HCT116 (cell line): ENCODE measurements around the gene UNKL. TPM values are rescaled to one million over a fixed set of nuclear protein-coding genes. Genes with fewer than 3 reads are reported as not detected.

Experiments
- ATAC-seq: fragments of 200-7000 bp; cut with Tn5 transposase; 2 replicates; pipeline ENCODE4 v1.9.1; 2020; ENCODE audit warnings: mild to moderate bottlenecking, moderate library complexity
- BruUV-seq: library from RNA; stranded (reverse); fragments of 400-500 nt; replicated peaks from 2 replicates; lab custom pipeline; 2021; lab: Mats Ljungman, UMichigan
- CTCF ChIA-PET: fragments of 300-600 bp; sonication (Branson Sonifier 250); formaldehyde crosslinking; loops from one replicate; lab custom pipeline; 2021; ENCODE audit warnings: antibody characterized with exemption; lab: Charles Lee
- POLR2A ChIA-PET: fragments of 300-600, 350-600 bp; sonication (Branson Sonifier 250); formaldehyde crosslinking; loops from one replicate; lab custom pipeline; 2021; ENCODE audit warnings: antibody characterized with exemption; lab: Charles Lee
- RAD21 ChIA-PET, 2 experiments: fragments of 300-600 bp; sonication (Branson Sonifier 250); formaldehyde crosslinking; loops; one replicate each; lab custom pipeline; 2023; ENCODE audit warnings: low total read pairs in 2 of 2; ENCODE audit not compliant: uncharacterized antibody in 2 of 2, unreplicated experiment in 2 of 2, low non-redundant PET in 1 of 2; lab: Charles Lee
- DNase-seq: peaks from one replicate; pipeline ENCODE4 v3.0.0-alpha.2; 2010; ENCODE audit warnings: low read depth, low spot score
- H2AFZ ChIP-seq: fragments of 200-600 bp; shearing (Covaris generic), sonication (generic); 2 replicates; pipeline ENCODE4 v1.6.1; 2017; ENCODE audit warnings: low read depth, mixed run types, mixed read lengths, antibody characterized with exemption, low read length; ENCODE audit not compliant: poor library complexity, severe bottlenecking
- H3K27ac ChIP-seq: 2 replicates; pipeline ENCODE4 v1.5.1; 2012; ENCODE audit warnings: low read depth, low read length
- H3K27me3 ChIP-seq: fragments of 200-600 bp; sonication (generic); 2 replicates; pipeline ENCODE4 v1.6.1; 2016; ENCODE audit warnings: mixed run types, low read length, mixed read lengths; ENCODE audit not compliant: insufficient read depth
- H3K36me3 ChIP-seq, 2 experiments: fragments of 200-500 bp in 1 of 2; fragments of 200-600 bp in 1 of 2; sonication (Bioruptor generic) in 1 of 2; sonication (generic) in 1 of 2; 2 replicates each; pipeline versions ENCODE4 v1.5.1 to v1.6.1; 2014 to 2016; ENCODE audit warnings: low read length in 2 of 2, inconsistent platforms in 1 of 2, mixed read lengths in 1 of 2, mixed run types in 1 of 2; ENCODE audit not compliant: insufficient read depth in 2 of 2, control insufficient read depth in 1 of 2
- H3K4me1 ChIP-seq, 2 experiments: fragments of 200-600 bp in 1 of 2; sonication (generic) in 1 of 2; 2 replicates each; pipeline versions ENCODE4 v1.5.1 to v1.6.1; 2012 to 2017; ENCODE audit warnings: low read length in 2 of 2, inconsistent platforms in 1 of 2, mild to moderate bottlenecking in 1 of 2, mixed read lengths in 1 of 2, mixed run types in 1 of 2, moderate library complexity in 1 of 2; ENCODE audit not compliant: insufficient read depth in 2 of 2, control insufficient read depth in 1 of 2
- H3K4me2 ChIP-seq: fragments of 200-600 bp; sonication (generic); 2 replicates; pipeline ENCODE4 v1.6.1; 2017; ENCODE audit warnings: mixed run types, low read length, mixed read lengths
- H3K4me3 ChIP-seq, 2 experiments: fragments of 200-600 bp in 1 of 2; sonication (generic) in 1 of 2; replicated peaks in 1 of 2; 2 replicates each; pipeline ENCODE4 v1.5.1; 2011 to 2016; ENCODE audit warnings: low read length in 2 of 2, control low read depth in 1 of 2, low read depth in 1 of 2, mild to moderate bottlenecking in 1 of 2, mixed read lengths in 1 of 2, mixed run types in 1 of 2
- H3K79me2 ChIP-seq: fragments of 200-600 bp; sonication (generic); 2 replicates; pipeline ENCODE4 v1.6.1; 2017; ENCODE audit warnings: mild to moderate bottlenecking, mixed run types, low read length, moderate library complexity, mixed read lengths; ENCODE audit not compliant: insufficient read depth
- H3K9ac ChIP-seq: fragments of 200-600 bp; sonication (generic); 2 replicates; pipeline ENCODE4 v1.6.1; 2016; ENCODE audit warnings: low read length, mixed read lengths
- H3K9me2 ChIP-seq: fragments of 200-600 bp; sonication (generic), shearing (Covaris generic); 2 replicates; pipeline ENCODE4 v1.6.1; 2017; ENCODE audit warnings: mixed run types, mild to moderate bottlenecking, moderate library complexity; ENCODE audit not compliant: insufficient read depth
- H3K9me3 ChIP-seq, 2 experiments: fragments of 200-500 bp in 1 of 2; fragments of 200-600 bp in 1 of 2; sonication (Bioruptor generic) in 1 of 2; sonication (generic) in 1 of 2; 2 replicates each; pipeline ENCODE4 v1.6.1; 2014 to 2017; ENCODE audit warnings: low read length in 2 of 2, mixed read lengths in 2 of 2, inconsistent platforms in 1 of 2, low read depth in 1 of 2, mild to moderate bottlenecking in 1 of 2, mixed run types in 1 of 2, moderate library complexity in 1 of 2; ENCODE audit not compliant: control insufficient read depth in 1 of 2, insufficient read depth in 1 of 2
- H4K20me1 ChIP-seq: fragments of 200-600 bp; sonication (generic), shearing (Covaris generic); 2 replicates; pipeline ENCODE4 v1.6.1; 2017; ENCODE audit warnings: mixed run types, mild to moderate bottlenecking, moderate library complexity; ENCODE audit not compliant: insufficient read depth
- ATF3 ChIP-seq: IDR thresholded peaks from 2 replicates; pipeline ENCODE4 v1.6.1; 2012
- CEBPB ChIP-seq: IDR thresholded peaks from 2 replicates; pipeline ENCODE4 v1.6.1; 2012; ENCODE audit warnings: low read depth
- EGR1 ChIP-seq: IDR thresholded peaks from 2 replicates; pipeline ENCODE4 v1.6.1; 2012; ENCODE audit warnings: low read depth
- ELF1 ChIP-seq: IDR thresholded peaks from 2 replicates; pipeline ENCODE4 v1.6.1; 2012; ENCODE audit warnings: low read depth, borderline replicate concordance
- EZH2 ChIP-seq: fragments of 200-600 bp; sonication (generic); IDR thresholded peaks from 2 replicates; pipeline ENCODE4 v1.6.1; 2017; ENCODE audit warnings: antibody characterized with exemption, mixed run types
- FOSL1 ChIP-seq: IDR thresholded peaks from 2 replicates; pipeline ENCODE4 v1.6.1; 2012; ENCODE audit warnings: low read depth
- JUND ChIP-seq: IDR thresholded peaks from 2 replicates; pipeline ENCODE4 v1.6.1; 2012
- POLR2A ChIP-seq: IDR thresholded peaks from 2 replicates; pipeline ENCODE4 v1.7.0; 2011; ENCODE audit warnings: borderline replicate concordance; ENCODE audit not compliant: insufficient read depth, insufficient read length; ENCODE audit errors: extremely low read depth
- POLR2AphosphoS5 ChIP-seq: IDR thresholded peaks from 2 replicates; pipeline ENCODE4 v1.6.1; 2011; ENCODE audit warnings: mild to moderate bottlenecking, low read depth, low read length, moderate library complexity
- RAD21 ChIP-seq: IDR thresholded peaks from 2 replicates; pipeline ENCODE4 v1.6.1; 2012; ENCODE audit warnings: low read depth, mild to moderate bottlenecking
- SP1 ChIP-seq: IDR thresholded peaks from 2 replicates; pipeline ENCODE4 v1.6.1; 2012; ENCODE audit warnings: low read depth
- YY1 ChIP-seq: IDR thresholded peaks from 2 replicates; pipeline ENCODE4 v1.6.1; 2011; ENCODE audit warnings: low read length, low read depth, moderate library complexity, mild to moderate bottlenecking; ENCODE audit not compliant: insufficient replicate concordance; ENCODE audit errors: extremely low read depth
- ZNF274 ChIP-seq: fragments of 200-500 bp; sonication (Bioruptor generic); IDR thresholded peaks from 2 replicates; pipeline ENCODE4 v1.6.1; 2014; ENCODE audit warnings: mild to moderate bottlenecking, low read depth, low read length, inconsistent platforms
- intact Hi-C: fragments of 100-400 bp; cut with micrococcal nuclease; formaldehyde crosslinking; loops from 2 replicates; pipeline ENCODE4 v1.10.0; 2022
- total RNA-seq: library from RNA; stranded (reverse); gene quantifications from one replicate; pipeline ENCODE4 v1.2.1, GENCODE V29; 2021; ENCODE audit not compliant: unreplicated experiment
- TF ChIP-seq, protein P1 (sequence below): IDR thresholded peaks from 2 replicates; pipeline ENCODE4 v1.6.1; 2011; ENCODE audit warnings: mild to moderate bottlenecking, low read length, moderate library complexity; ENCODE audit not compliant: insufficient replicate concordance; ENCODE audit errors: extremely low read depth
- TF ChIP-seq, protein P2 (sequence below): IDR thresholded peaks from 2 replicates; pipeline ENCODE4 v1.6.1; 2012; ENCODE audit warnings: low read depth
- TF ChIP-seq, protein P3 (sequence below), 3 experiments: fragments of 200-600 bp in 1 of 3; sonication (generic) in 1 of 3; IDR thresholded peaks in 2 of 3; conservative IDR thresholded peaks in 1 of 3; 2 replicates each; pipeline ENCODE4 v1.5.1; 2012 to 2017; ENCODE audit warnings: low read depth in 2 of 3, low read length in 2 of 3, antibody characterized with exemption in 1 of 3, borderline replicate concordance in 1 of 3, control low read depth in 1 of 3, mild to moderate bottlenecking in 1 of 3, mixed read lengths in 1 of 3, mixed run types in 1 of 3, moderate library complexity in 1 of 3; ENCODE audit not compliant: insufficient read depth in 1 of 3

The UNKL gene
- total RNA-seq, 1 experiment from 2014 or later = 24.9 TPM

GRCh38 chr16:1354815-1355540 is 59.5 kb downstream of the UNKL start:
- CTCF ChIA-PET = no interaction called here
- Histone ChIP-seq H3K9ac (no peak overlapping the region), H3K4me3 (no peak overlapping the region), H4K20me1 (no peaks in the 10 kb centered on the region), H3K9me2 (no peaks in the 10 kb centered on the region), H3K27me3 (no peaks in the 10 kb centered on the region), H3K4me1 (peaks cover 35 to 53% of the 10 kb centered on the region in 2 experiments), H3K9me3 (no peaks in the 10 kb centered on the region), H3K36me3 (no peaks in the 10 kb centered on the region; a peak in 1 of 4 replicates), H2AFZ (no peak overlapping the region), H3K79me2 (peaks cover 89% of the 10 kb centered on the region), H3K27ac (no peak overlapping the region), H3K4me2 (no peak overlapping the region)
- ATAC-seq (no peak), DNase-seq (no peak)
- RAD21 ChIA-PET = no interaction called here
- TF ChIP-seq JUND = no peak
- TF ChIP-seq, protein P1, sequence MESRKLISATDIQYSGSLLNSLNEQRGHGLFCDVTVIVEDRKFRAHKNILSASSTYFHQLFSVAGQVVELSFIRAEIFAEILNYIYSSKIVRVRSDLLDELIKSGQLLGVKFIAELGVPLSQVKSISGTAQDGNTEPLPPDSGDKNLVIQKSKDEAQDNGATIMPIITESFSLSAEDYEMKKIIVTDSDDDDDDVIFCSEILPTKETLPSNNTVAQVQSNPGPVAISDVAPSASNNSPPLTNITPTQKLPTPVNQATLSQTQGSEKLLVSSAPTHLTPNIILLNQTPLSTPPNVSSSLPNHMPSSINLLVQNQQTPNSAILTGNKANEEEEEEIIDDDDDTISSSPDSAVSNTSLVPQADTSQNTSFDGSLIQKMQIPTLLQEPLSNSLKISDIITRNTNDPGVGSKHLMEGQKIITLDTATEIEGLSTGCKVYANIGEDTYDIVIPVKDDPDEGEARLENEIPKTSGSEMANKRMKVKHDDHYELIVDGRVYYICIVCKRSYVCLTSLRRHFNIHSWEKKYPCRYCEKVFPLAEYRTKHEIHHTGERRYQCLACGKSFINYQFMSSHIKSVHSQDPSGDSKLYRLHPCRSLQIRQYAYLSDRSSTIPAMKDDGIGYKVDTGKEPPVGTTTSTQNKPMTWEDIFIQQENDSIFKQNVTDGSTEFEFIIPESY = no peak
- no peak for TF ChIP-seq ATF3
- TF ChIP-seq EGR1 = no peak
- no peak for TF ChIP-seq SP1
- no peak for TF ChIP-seq YY1
- TF ChIP-seq ELF1 = no peak
- no peak for TF ChIP-seq POLR2AphosphoS5
- TF ChIP-seq, protein P2, sequence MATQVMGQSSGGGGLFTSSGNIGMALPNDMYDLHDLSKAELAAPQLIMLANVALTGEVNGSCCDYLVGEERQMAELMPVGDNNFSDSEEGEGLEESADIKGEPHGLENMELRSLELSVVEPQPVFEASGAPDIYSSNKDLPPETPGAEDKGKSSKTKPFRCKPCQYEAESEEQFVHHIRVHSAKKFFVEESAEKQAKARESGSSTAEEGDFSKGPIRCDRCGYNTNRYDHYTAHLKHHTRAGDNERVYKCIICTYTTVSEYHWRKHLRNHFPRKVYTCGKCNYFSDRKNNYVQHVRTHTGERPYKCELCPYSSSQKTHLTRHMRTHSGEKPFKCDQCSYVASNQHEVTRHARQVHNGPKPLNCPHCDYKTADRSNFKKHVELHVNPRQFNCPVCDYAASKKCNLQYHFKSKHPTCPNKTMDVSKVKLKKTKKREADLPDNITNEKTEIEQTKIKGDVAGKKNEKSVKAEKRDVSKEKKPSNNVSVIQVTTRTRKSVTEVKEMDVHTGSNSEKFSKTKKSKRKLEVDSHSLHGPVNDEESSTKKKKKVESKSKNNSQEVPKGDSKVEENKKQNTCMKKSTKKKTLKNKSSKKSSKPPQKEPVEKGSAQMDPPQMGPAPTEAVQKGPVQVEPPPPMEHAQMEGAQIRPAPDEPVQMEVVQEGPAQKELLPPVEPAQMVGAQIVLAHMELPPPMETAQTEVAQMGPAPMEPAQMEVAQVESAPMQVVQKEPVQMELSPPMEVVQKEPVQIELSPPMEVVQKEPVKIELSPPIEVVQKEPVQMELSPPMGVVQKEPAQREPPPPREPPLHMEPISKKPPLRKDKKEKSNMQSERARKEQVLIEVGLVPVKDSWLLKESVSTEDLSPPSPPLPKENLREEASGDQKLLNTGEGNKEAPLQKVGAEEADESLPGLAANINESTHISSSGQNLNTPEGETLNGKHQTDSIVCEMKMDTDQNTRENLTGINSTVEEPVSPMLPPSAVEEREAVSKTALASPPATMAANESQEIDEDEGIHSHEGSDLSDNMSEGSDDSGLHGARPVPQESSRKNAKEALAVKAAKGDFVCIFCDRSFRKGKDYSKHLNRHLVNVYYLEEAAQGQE = no peak
- TF ChIP-seq, protein P3, sequence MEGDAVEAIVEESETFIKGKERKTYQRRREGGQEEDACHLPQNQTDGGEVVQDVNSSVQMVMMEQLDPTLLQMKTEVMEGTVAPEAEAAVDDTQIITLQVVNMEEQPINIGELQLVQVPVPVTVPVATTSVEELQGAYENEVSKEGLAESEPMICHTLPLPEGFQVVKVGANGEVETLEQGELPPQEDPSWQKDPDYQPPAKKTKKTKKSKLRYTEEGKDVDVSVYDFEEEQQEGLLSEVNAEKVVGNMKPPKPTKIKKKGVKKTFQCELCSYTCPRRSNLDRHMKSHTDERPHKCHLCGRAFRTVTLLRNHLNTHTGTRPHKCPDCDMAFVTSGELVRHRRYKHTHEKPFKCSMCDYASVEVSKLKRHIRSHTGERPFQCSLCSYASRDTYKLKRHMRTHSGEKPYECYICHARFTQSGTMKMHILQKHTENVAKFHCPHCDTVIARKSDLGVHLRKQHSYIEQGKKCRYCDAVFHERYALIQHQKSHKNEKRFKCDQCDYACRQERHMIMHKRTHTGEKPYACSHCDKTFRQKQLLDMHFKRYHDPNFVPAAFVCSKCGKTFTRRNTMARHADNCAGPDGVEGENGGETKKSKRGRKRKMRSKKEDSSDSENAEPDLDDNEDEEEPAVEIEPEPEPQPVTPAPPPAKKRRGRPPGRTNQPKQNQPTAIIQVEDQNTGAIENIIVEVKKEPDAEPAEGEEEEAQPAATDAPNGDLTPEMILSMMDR (IDR thresholded peaks at IDR 0.05 in 2 of 3, conservative IDR thresholded peaks at IDR 0.05 in 1 of 3; ENCODE audit: borderline replicate concordance in 1 of 3, insufficient read depth in 1 of 3, low read depth in 2 of 3, low read length in 2 of 3) = no peak
- no peak for TF ChIP-seq EZH2
- no peak for TF ChIP-seq FOSL1
- no peak for TF ChIP-seq POLR2A
- TF ChIP-seq ZNF274 = no peak
- no peak for TF ChIP-seq RAD21
- no peak for TF ChIP-seq CEBPB
- no TSS peak for BruUV-seq
- POLR2A ChIA-PET = no interaction called here
- intact Hi-C loops = no loop called here
